ENCODE data around the gene CD48.
"Not testable (repeated sequence)": the region's sequence is repeated elsewhere in the genome, so short reads cannot be mapped to it uniquely, and the experiment has no call there.

CD48 gene

DNA sequence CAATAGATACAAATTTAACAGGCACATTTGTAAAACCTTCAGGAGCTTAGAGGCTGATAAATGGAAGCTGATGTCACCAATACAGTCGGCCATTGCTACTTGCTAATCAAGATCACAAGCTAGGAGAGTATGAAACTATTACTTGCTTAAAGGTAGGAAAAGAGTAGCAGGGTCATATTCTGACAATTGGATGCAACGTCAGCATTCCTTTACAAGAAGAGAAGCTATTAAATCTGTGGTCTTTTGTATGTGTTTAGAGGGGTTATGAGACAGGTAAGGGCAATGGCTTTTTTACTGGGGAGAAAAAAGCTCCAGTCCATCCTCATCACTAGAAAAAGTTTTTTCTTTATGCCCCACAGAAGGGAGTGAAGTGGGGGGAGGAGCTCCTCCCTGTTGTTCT, 11.7 kb upstream of the CD48 start:
- FAIRE-seq (no peak), DNase-seq (ENCODE audit: insufficient read length) (no peak)
- TF ChIP-seq TAF1 (IDR thresholded peaks at IDR 0.05; ENCODE audit: borderline replicate concordance, low read depth, low read length) (no peak), POLR2AphosphoS5 (IDR thresholded peaks at IDR 0.05; ENCODE audit: low read depth, low read length) (no peak), POLR2A (IDR thresholded peaks at IDR 0.05; ENCODE audit: low read depth, low read length) (no peak)

DNA sequence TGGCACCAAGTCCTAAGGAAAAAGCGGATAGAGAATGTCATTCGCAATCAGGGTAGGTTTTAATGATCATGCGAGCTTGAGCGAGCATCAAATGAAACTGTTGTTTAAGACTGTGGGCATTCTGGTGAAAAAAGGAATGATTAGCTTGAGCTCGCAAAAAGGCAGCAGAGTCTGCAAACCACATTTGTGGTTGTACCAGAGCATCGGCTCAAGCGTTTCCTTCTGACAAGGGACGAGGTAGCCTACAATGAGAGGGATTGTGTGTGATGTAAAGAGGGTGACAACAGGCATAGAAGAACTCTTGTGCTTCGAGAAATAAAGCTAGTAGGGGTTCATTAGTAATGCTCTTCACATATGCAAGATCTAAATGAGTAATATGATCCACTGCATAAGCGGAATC, 11.1 kb upstream of the CD48 start:
- TF ChIP-seq POLR2A (IDR thresholded peaks at IDR 0.05; ENCODE audit: low read depth, low read length) (no peak), POLR2AphosphoS5 (IDR thresholded peaks at IDR 0.05; ENCODE audit: low read depth, low read length) (no peak), TAF1 (IDR thresholded peaks at IDR 0.05; ENCODE audit: borderline replicate concordance, low read depth, low read length) (no peak)
- DNase-seq (ENCODE audit: insufficient read length), result no peak
- FAIRE-seq, result peak; percentile 69

DNA sequence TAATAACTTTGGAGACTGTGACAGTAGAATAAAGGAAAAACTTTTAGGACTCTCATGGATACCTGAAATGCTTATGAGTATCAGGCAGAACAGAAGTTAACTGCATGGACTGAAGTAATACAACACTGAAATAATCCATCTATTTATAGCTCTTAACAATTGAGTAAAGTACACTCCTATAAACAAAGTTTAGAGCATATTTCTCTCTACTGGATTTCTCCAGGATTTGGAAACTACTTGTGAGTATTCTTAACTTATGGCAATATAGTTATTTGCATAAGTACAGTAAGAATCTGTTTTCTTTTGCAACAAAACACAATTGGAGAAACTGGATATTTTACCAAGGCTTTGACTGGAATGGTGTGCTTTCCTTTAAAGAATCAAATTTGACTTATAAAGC, 9.9 kb upstream of the CD48 start:
- DNase-seq (ENCODE audit: insufficient read length), result no peak
- no peak for TF ChIP-seq POLR2AphosphoS5 (IDR thresholded peaks at IDR 0.05; ENCODE audit: low read depth, low read length)
- no peak for TF ChIP-seq POLR2A (IDR thresholded peaks at IDR 0.05; ENCODE audit: low read depth, low read length)
- TF ChIP-seq TAF1 (IDR thresholded peaks at IDR 0.05; ENCODE audit: borderline replicate concordance, low read depth, low read length), result no peak
- FAIRE-seq, result no peak

DNA sequence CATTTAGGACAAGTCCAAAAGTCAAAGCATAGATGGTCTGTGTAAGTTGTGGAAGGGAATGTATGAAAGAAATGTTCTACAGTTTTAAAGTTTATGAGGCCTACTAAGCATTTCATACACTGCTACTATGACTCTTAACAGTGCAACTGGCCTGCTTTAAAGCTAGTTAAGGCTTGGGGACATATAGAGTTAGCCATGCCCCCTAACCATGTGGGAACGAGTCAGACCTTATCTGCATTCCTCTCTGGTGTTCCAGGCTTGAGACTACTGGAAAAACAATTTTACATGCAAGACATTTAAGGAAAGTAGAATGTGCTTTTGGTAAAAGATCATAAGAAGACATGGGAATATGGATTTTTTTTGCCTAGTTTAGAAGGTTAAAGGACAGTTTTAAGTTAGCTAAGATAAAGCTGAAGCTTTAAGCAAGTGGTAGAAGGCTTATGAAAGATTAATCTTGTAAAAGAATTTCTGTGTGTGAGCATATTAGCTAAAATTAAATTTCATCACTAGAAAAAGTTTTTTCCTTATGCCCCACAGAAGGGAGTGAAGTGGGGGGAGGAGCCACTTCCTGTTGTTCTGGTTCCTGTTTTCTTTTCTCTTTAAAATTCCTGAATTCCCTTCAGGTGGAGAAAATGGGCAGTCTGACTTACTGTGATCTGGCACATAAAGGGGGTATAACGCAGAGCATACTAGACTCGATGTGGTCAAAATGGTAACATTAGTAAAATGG, 8.9 kb upstream of the CD48 start:
- FAIRE-seq (peak; percentile 30), DNase-seq (ENCODE audit: insufficient read length) (no peak)
- TF ChIP-seq POLR2A (IDR thresholded peaks at IDR 0.05; ENCODE audit: low read depth, low read length) (no peak), POLR2AphosphoS5 (IDR thresholded peaks at IDR 0.05; ENCODE audit: low read depth, low read length) (no peak), TAF1 (IDR thresholded peaks at IDR 0.05; ENCODE audit: borderline replicate concordance, low read depth, low read length) (no peak)

DNA sequence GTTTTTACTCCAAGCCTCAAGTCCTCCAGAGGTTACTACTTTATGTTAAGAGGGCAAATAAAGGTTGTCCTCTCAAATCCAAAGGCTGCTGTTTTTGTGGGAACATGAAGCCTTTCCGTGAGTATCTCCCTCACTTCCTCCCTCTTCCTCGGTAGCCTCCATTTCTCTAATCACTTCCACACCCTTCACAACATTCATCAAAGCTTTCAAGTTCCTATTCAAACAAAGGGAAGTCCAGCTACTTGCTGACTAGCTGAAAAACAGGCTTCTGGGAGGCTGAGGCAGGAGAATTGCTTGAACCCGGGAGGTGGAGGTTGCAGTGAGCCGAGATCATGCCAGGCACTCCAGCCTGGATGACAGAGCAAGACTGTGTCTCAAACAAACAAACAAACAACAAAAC, 6.6 kb upstream of the CD48 start:
- DNase-seq (ENCODE audit: insufficient read length), result no peak
- TF ChIP-seq POLR2AphosphoS5 (IDR thresholded peaks at IDR 0.05; ENCODE audit: low read depth, low read length), result no peak
- no peak for TF ChIP-seq POLR2A (IDR thresholded peaks at IDR 0.05; ENCODE audit: low read depth, low read length)
- TF ChIP-seq TAF1 (IDR thresholded peaks at IDR 0.05; ENCODE audit: borderline replicate concordance, low read depth, low read length), result no peak
- FAIRE-seq, result peak; percentile 9

DNA sequence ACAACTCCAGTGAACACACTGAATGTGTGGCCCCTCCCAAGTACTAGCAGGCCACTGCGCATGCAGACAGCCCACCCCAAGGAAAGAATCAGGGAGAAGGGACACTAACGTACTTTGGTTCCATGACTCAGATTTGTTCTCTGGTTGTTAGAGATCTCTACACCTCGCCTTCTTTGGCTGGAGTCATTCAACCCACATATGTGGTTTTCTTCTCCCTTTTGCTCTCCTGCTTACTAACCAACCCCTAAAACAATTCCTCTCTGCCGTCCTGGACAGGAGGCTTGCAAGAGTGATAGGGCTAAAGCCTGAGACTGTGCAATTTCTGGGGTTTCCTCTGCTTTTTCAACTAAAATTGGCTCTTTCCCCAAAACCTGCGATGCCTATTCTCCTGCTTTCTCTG, 5.7 kb upstream of the CD48 start:
- FAIRE-seq (no peak), DNase-seq (ENCODE audit: insufficient read length) (no peak)
- TF ChIP-seq TAF1 (IDR thresholded peaks at IDR 0.05; ENCODE audit: borderline replicate concordance, low read depth, low read length) (no peak), POLR2AphosphoS5 (IDR thresholded peaks at IDR 0.05; ENCODE audit: low read depth, low read length) (no peak), POLR2A (IDR thresholded peaks at IDR 0.05; ENCODE audit: low read depth, low read length) (no peak)

DNA sequence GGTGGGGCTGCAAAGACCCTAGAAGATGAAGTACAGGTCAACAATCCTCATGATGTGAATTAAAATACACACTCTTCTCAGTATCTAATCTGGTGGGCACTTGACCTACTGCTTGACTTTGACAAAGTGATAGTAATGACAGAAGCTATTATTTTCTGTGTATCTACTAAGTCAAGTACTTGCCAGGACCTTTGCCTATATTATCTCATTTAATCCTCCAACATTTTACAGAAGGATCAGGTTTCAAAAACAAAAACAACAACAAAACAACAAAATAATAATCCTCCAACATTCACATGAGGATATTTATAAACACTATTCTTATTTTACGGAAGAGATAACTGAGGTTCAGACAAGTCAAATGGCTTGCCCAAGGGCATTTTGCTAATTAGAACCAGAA, 4.4 kb upstream of the CD48 start:
- no peak for FAIRE-seq

DNA sequence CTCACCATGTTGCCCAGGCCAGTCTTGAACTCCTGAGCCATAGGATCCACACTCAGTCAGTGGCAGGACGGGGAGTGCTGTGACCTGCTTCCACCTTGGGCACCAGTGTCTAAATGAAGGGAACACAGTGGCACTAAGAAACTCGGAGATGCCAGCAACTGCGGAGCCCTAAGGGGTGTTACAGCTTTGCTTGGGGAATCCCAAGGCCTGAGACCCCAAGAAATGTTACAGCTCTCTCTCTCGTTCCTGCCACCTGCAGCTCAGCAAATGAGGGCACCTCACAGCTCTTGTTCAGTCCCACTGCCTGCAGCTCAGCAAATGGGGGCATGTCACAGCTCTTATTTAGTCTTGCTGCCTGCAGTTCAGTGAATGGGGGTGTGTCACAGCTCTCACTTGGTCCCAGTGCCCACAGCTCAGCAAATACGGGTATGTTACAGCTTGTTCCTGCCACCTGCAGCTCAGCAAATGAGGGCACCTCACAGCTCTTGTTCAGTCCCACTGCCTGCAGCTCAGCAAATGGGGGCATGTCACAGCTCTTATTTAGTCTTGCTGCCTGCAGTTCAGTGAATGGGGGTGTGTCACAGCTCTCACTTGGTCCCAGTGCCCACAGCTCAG, 2.5 kb upstream of the CD48 start:
- FAIRE-seq, result peak; percentile 56
- not testable (repeated sequence) for DNase-seq (ENCODE audit: insufficient read length)

More for the DNA sequence above, 4.4 kb upstream of the CD48 start:
- TF ChIP-seq POLR2AphosphoS5 (IDR thresholded peaks at IDR 0.05; ENCODE audit: low read depth, low read length), result no peak
- TF ChIP-seq POLR2A (IDR thresholded peaks at IDR 0.05; ENCODE audit: low read depth, low read length), result no peak
- TF ChIP-seq TAF1 (IDR thresholded peaks at IDR 0.05; ENCODE audit: borderline replicate concordance, low read depth, low read length), result no peak
- no peak for DNase-seq (ENCODE audit: insufficient read length)

DNA sequence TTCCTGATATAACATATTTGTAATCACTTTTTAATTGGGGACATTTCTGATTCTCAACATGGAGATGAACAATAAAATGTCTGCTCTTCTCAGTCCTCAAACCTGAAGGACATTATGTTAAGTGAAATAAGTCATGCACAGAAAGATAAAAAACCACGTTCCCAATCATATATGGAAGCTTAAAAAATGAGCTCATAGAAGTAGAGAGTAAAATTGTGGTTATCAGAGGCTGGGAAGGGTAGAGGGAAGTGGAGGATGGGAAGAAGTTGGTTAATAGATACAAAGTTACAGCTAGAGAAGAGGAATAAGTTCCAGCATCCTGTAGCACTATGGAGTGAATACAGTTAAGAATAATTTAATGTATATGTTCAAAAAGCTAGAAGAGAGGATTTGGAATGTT, 1.5 kb upstream of the CD48 start:
- no peak for DNase-seq (ENCODE audit: insufficient read length)
- TF ChIP-seq POLR2AphosphoS5 (IDR thresholded peaks at IDR 0.05; ENCODE audit: low read depth, low read length), result no peak
- TF ChIP-seq POLR2A (IDR thresholded peaks at IDR 0.05; ENCODE audit: low read depth, low read length), result no peak
- no peak for TF ChIP-seq TAF1 (IDR thresholded peaks at IDR 0.05; ENCODE audit: borderline replicate concordance, low read depth, low read length)
- FAIRE-seq, result no peak

DNA sequence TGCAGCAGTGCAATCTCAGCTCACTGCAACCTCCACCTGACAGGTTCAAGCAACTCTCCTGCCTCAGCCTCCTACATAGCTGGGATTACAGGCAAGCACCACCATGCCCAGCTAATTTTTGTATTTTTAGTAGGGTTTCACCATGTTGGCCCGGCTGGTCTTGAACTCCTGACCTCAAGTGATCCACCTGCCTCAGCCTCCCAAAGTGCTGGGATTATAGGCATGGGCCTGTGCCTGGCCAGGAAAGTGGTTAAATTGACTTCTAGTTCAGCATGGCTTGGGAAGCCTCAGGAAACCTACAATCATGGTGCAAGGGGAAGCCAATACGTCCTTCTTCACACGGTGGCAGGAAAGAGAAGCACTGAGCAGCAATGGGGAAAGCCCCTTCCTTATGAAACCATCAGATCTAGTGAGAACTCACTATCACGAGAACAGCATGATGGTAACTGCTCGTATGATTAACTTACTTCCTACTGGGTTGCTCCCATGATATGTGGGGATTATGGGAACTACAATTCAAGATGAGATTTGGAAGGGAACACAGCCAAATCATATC, 981 bp upstream of the CD48 start:
- peak; percentile 99 for FAIRE-seq
- DNase-seq (ENCODE audit: insufficient read length), result not testable (repeated sequence)
- TF ChIP-seq POLR2AphosphoS5 (IDR thresholded peaks at IDR 0.05; ENCODE audit: low read depth, low read length) (peak; percentile 53; the same call in 1 of the 2 replicates), POLR2A (IDR thresholded peaks at IDR 0.05; ENCODE audit: low read depth, low read length) (peak; percentile 74)

DNA sequence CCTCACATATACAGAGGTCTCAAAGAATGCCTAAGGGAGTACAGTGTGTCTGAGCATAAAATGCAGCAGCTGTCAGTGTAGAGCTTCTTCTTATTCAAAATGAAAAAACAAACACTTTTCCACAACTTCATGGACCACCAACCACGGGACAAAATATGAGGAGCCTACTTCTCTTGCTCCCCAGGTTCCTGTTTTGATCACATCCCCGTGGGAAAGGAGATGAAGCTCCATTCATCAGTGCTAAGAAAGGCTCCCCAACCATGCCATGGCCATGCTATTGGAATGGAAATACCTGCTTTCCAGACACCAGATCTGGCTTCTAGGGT, 383 bp downstream of the CD48 start:
- no peak for DNase-seq (ENCODE audit: insufficient read length)
- TF ChIP-seq POLR2A (IDR thresholded peaks at IDR 0.05; ENCODE audit: low read depth, low read length), result no peak
- no peak for TF ChIP-seq TAF1 (IDR thresholded peaks at IDR 0.05; ENCODE audit: borderline replicate concordance, low read depth, low read length)
- no peak for TF ChIP-seq POLR2AphosphoS5 (IDR thresholded peaks at IDR 0.05; ENCODE audit: low read depth, low read length)
- no peak for FAIRE-seq

DNA sequence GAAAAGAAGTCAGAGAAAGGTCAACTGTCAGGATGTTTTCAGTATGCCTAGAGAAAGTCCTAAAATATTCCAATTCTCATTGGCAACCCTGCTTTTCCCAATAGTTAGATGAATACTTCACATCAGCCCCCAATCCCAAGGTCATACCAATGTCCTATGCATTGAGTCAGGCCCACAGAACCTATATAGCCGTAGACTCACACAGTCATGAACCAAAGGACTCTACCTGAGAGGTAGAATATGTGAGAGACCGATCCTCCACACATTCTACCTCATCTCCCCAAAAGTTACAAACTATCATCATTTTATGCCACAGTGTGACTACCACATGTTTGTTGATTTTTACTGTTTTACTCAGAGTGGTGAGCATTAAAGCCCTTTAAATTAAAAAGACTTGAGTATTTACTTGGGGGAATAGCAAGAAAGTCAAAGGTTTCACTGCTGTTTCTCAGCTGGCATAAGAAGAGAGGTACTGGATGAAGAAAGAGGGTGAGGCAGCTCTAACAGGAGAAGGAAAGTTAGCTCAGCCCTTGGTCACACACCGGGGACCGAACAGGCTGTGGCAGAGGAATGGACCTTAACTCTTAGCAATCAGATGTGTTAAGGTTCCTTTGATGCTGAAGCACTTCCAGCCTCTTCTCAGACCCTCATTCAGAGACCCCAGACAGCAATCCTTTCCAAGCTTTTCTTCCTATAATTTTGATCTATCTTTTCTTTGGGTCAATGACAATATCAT, 937 bp downstream of the CD48 start:
- DNase-seq (ENCODE audit: insufficient read length) (no peak), FAIRE-seq (peak; percentile 84)
- TF ChIP-seq POLR2A (IDR thresholded peaks at IDR 0.05; ENCODE audit: low read depth, low read length) (peak; percentile 49; the same call in 1 of the 2 replicates), TAF1 (IDR thresholded peaks at IDR 0.05; ENCODE audit: borderline replicate concordance, low read depth, low read length) (no peak), POLR2AphosphoS5 (IDR thresholded peaks at IDR 0.05; ENCODE audit: low read depth, low read length) (peak; percentile 64)
